Urothelium cell line (cell line): Measurements from ENCODE around the gene CDH6.
A peak's percentile ranks its signal among the peaks of the same experiment; 100 is the strongest.

Experiments
- DNase-seq: peaks from one replicate; pipeline ENCODE4 v3.0.0; 2011; ENCODE audit warnings: low spot score, mixed read lengths
- FAIRE-seq: peaks from 2 replicates; lab custom pipeline; 2011; peaks lifted over from hg19 to GRCh38; lab: Jason Lieb, UNC

CDH6 gene

DNA sequence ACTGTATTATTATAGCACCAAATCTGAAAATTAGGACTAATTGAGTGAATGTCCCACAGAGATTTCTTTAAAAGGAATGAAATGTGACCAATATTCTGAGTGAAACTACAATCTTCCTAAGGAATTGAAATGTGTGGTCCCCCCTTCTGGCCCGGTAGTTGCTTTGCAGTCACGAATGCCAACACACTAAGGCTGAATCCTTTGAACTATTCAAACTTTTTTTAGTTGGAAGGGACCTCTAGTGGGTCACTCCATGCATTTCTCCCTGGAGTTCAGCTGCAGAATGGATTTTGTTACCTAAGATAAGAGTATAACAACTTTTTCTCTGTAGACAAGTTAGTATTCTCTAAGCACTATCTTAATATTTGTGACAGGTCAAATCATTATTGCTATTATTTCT, 2.8 kb downstream of the CDH6 start:
- FAIRE-seq = no peak

DNA sequence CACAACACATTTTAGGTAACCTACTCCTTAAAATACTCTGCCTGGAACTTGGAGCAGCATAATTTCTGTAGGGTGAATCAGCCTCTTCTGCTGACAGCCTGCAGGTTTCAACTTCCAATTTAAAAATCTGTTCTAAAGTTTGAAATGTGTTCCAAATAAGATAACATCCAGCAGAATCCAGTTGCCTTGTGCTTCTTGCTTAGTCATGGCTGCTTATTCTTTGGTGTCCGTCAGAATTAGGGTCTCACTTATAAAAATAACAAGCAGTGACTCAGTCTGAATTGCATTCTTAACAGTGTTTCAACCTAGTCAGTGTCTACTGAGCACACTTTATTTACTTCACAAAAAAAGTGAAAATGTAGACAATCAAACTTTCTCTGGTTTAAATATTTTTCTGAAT, 3.7 kb downstream of the CDH6 start:
- no peak for DNase-seq

More for the DNA sequence above, 2.8 kb downstream of the CDH6 start:
- DNase-seq = peak; percentile 69

DNA sequence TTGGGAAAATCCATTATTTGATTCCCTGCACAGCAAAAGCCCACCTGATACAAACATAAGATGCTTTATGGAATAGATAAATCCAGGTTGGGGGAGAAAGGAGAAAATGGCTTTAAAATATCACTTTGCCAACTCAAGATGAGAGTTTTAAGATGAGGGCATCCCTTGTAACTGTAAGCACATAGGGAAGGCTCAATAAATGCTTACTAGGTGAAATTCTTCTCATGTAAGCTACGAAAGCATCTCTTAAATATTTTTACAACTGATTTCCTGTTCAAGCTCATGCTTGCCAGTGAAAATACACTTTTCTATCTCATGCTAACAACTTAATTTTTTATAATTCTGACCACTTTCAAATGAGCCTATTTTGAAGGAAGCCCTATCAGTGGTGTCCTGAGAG, 11.5 kb downstream of the CDH6 start:
- DNase-seq (no peak), FAIRE-seq (no peak)

More for the DNA sequence above, 3.7 kb downstream of the CDH6 start:
- no peak for FAIRE-seq

DNA sequence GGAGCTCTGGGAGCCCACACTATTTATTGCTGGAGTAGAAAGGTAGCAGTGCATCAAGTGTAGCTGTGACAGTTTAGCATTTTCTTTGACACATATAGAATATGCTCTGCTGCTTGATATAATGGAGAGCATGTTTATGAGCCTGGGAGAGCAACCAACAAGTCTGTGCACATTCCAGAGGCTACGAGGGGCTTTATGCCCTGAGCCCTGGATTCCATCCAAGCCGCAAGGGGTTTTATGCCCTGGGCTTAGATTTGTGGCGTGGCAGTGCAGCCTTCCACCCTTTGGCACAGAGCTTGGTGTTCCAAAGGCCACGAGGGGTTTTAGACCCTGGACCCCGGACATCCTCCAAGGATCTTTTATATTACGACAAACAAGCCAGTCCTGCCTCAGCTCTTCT, 14.6 kb downstream of the CDH6 start:
- FAIRE-seq (no peak), DNase-seq (no peak)

DNA sequence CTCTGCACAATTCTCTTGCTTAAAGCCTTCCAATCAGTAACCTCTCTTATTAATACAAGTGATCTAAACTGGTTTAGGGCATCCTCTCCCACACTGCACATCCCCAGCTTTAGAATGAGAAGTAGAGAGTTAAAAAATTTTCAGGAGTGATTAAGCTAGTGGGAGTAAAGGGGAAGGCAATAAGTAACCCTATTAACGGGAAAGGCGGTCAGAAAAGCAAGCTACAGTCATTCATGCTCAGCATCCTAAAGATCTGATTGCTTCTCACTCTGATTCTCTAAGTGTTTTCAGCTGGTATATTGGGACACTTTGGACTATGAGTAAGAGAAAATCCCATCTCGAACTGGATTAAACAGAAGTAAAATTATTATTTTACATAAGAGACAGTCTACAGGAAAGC, 15.8 kb downstream of the CDH6 start:
- no peak for DNase-seq
- FAIRE-seq = no peak

DNA sequence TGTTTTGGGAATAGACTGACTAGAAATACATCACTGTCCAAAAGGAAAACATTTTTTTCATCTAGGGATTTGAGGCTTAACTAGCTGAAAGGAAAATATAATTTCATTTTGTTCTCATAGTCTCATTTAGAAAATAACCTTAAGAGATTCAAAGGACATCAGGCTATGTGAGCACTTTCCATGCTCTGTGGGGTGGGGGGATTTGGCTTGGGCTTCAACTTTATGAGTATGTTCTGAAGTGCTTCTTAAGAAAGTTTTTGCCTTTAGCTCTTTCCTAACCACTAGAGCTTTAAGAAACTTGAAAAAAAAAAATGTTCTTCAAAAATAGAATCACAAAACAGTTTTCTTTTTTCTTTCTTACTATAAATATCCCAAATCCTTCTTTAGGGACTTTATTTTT, 17.6 kb downstream of the CDH6 start:
- no peak for DNase-seq
- FAIRE-seq = no peak

DNA sequence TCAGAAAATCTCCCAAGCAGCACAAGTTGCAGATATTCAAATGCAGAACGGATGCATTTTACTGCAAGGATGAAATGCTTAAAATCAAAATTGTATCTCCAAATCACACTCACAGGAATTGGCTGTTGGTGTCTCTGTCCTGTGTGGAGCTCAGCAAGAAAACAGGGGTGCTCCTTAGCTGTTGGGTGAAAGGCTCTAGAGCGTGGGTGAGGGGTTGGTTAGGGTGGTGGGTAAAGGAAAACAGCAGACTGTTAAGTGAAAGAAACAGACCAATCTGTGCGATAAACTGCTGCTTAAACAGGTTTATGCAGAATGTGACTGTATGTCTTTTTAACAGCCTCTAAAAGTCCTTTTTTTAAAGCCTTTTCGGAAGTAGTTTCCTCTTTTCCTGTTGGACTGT, 19.8 kb downstream of the CDH6 start:
- no peak for DNase-seq
- no peak for FAIRE-seq

DNA sequence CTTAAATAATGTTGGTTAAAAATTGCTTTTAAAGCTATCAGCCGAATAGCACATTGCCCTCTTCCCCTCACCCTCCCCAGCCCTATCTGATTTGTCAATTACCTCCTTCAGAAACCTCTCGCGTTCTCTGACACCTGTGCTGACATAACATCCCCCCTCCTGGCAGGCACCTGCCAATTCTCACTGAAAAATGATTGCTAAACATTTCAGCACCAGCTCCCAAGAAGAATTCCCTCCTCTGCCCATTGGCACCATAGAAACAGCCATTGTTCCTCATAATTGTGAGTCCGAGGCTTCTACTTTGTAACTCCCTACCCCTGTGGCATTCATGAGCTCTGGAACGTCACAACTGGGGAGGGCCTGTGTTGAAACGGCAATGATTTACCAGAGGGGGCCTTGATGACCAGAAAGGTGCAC, 20.2 kb downstream of the CDH6 start:
- no peak for FAIRE-seq

DNA sequence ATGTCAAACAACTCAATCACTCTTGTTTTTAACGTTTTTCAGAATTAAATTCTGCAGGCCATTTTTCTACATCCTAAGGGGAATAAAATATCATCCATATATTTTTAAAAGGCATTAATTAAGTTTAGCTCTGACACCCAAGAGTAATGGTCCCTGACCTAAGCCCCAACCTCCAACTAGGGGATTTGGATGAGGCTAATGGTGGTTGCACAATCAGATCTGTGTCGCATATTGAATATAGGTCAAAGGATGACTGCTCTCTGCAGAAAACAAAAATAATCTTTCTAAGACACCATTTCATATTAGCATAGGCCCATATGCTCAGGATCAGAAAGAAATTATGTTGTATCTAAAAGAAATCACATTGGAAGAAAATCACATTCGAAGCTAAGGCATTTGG, 20.7 kb downstream of the CDH6 start:
- no peak for DNase-seq
- FAIRE-seq = no peak

More for the DNA sequence above, 20.2 kb downstream of the CDH6 start:
- DNase-seq = no peak

DNA sequence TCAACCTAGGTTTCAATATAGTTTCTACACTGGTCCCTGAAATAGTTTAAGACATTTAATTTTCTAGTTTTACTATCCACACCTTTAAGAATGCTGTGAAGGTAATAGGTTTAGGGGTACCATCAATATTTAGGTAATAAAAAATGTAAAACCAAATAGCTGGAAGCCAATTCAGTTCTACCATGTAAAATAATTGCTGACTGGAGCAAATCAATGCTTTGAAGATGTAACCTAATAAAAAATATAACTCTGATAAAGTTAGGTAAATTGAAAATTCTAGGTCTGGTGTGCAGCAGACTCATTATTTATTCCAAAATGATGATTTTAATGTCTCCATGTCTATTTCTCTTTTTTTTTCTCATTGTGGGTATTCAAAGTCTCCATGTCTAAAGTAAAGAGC, 21.8 kb downstream of the CDH6 start:
- DNase-seq = no peak
- no peak for FAIRE-seq

DNA sequence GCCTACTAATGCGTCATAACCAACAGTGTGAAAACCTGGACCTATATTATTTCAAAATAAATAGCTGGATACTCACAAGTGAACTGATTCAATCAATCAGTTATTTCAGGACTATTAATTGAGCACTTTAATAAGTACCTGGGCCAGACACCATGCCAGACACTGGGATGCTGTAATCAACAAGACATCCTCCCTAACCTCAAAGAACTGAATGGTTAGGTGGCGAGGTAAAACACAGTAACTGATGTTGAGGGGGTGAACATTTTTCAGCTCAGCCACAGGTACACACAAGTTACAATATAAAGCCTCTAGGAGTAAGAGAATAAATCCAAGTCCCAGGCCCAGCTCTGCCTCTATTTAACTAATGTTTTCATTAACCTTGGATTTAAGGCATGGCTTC, 24.0 kb downstream of the CDH6 start:
- no peak for DNase-seq
- peak; percentile 35 for FAIRE-seq

DNA sequence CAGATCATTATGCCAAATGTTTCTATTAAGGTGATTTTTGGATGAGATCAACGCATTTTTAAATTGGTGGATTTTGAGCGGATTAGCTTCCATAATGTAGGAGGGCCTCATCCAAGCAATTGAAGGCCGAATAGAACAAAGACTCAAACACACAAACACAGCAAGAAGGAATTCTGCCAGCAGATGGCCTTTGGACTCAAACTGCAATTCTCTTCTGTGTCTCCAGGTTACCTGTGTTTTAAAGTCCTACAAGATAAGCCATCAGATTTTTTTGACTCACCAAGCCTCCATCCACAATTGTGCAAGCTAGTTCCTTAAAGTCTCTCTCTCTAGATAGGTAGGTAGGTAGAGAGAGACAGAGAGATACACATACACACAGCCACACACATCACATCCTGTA, 25.5 kb downstream of the CDH6 start:
- no peak for FAIRE-seq
- DNase-seq = no peak

DNA sequence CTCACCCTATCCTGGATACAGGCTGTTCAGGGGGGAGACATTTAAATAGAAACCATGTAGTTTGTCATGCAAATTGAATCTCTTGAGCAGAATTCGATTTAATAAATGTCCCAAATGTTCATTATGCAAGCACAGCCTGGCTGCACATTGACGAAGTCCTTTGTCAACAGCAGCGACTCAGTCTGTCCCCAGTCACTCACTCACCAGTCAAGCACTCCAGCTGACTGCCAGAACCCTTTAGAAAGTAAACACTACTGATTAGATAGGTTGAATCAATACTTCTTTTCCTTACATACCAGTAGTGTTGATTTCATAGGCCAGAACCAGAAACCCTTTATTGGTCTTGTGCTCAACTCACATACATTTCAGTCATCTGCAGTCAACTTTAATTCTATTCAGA, 27.5 kb downstream of the CDH6 start:
- DNase-seq (no peak), FAIRE-seq (no peak)

DNA sequence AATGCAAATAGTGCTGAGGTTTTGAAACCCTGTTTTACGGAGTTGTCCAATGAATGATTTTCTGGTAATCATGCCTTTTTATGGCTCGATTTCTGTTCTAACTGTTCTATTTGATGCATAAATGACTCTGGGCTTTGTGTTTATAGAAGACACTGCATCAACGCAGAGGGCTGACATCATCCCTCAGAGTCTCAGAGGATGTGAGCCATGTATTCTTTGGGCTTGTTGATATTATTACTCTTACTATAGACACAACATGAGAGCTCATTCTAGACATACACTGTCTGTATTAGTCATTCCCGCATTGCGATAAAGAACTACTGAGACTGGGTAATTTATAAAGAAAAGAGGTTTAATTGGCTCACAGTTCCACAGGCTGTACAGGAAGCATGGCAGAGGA, 31.6 kb downstream of the CDH6 start:
- DNase-seq (no peak), FAIRE-seq (no peak)

DNA sequence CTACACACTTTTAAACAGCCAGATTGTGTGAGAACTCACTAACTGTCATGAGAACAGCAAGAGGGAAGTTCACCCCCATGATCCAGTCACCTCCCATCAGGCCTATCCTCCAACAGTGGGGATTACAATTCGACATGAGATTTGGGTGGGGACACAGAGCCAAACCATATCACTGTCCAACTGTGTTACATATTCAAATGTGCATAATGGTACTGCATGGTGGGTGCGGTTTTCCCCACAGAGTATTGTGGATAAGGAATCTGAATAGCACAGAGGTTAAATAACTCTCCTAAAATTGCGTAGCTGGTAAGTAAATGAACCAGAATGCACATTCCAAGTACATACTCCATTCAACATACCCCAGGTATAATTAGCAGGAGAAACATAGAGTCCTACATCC, 32.1 kb downstream of the CDH6 start:
- DNase-seq (no peak), FAIRE-seq (no peak)

DNA sequence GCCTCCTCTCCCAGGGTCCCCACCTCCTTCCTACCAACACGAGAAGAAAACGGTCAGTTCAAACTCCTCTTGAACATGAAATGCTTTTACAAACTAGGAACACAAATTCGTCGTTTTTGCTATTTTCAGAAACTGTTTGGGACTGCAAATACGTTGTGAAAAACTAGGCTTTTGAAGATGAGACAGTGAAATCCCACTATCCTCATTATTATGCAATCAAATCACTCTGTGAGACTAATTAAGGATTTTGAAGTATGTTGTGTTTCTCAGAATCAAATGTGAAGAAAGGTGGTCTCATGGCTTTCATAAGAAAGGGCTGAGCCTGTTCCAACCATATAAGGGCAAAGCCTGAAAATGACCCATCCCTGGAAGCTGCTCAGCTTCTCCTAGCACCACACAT, 33.2 kb downstream of the CDH6 start:
- FAIRE-seq = no peak
- DNase-seq = no peak

DNA sequence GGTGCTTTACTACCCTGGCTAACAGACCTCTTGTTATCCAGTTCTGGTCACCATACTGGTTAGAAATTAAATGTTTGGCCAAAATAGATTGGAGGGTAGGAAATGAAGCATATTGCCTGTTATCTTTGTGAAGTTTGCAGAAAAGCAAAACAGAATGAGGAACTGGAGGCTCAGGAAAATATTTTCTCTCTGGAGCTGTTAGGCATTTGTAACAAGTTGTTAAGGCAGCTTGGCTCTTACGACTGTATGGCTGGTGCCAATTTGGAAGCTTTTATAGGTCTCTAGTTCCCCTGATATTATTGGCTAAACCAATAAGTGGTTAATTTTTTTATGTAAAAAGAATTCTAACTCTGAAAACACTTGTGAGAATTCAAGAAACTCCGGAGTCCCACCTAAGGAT, 35.8 kb downstream of the CDH6 start:
- no peak for DNase-seq
- no peak for FAIRE-seq

DNA sequence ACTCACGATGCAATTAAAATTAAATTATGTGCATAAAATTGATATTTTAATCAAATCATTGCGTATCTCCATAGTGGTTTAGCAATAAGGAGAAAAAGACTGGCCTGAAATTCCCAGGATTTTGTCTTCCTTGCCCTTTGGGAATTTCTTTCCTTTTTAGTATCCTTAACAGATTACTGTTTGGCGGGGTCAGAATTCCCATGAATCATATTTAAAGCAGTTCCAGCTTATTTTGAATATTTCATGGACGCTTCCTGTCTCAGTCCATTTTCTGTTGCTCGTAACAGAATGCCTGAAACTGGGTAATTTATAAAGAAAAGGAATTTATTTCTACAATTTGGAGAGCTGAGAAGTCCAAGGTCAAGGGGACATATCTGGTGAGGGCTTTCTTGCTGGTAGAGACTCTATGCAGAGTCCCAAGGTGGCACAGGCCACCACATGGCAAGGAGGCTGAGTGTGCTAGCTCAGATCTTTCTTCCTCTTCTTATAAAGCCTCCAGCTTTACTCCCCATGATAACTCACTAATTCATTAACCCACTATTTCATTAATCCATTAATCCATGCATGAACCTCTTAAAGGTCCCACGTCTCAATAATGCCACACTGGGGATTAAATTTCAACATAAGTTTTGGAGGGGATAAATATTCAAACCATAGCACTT, 37.8 kb downstream of the CDH6 start:
- DNase-seq (no peak), FAIRE-seq (no peak)

DNA sequence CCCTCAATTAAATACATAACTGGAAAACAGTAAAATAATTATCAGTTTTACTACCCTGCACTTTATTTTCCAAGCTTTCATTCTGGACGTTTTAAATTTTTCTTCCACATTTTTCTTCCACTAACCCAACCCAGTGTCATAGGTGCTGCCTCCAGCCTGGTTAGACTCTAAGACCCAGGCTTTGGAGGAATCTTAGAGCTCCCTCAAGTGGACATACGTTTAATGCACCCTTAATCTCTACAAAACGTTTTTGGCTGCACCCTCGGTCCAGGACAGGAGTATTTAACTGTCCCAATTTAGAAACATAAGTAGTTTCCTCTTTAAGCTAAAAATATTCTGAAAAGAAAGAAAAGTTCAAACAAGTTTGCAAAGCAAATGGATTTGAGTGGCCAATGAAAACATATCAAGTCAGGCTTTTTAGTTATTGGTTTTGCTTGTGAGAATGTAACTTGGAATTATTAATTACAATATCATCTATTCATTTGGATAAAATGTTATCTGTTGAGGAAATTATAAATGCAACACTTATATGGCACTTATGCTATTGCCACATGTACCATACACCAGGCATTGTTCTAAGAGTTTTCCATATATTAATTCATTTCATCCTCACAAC, 38.9 kb downstream of the CDH6 start:
- no peak for FAIRE-seq
- DNase-seq = peak; percentile 73

DNA sequence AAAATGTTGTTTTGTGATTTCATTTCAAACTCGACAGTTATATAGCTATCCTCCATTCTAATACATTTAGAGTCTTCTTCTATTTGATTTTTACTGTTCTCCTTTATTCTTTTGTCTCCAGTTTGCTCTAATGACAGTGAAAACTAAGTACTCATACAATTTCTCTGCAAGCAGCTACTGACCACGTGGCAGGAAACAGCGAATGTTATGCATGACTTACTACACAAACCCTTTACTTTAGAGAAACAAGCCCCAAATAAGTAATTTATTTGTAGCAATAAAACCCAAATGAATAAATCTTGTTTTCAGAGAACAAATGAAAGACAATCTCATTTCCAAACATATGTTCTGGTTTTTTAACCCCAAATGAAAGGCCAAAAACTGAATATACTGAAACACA, 41.9 kb downstream of the CDH6 start:
- DNase-seq (no peak), FAIRE-seq (no peak)

DNA sequence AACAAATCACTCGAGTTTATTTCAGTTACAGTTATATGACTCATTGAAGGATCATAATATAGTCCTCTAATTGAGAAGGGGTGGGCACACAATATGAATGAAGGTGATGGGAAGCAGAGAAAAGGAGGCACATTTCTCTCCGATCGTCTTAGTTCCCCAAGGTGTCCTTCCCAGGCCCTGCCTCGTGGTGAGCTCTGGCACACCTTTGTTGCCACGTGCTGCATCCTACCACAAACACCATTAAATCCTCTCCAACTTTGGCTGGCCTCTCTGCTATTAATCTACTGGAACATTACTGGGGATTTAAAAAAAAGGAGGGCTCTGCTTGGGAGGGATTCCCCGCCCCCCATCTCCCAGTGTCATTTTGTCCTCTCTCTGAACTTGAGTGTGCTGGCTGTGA, 42.9 kb downstream of the CDH6 start:
- FAIRE-seq (no peak), DNase-seq (no peak)

DNA sequence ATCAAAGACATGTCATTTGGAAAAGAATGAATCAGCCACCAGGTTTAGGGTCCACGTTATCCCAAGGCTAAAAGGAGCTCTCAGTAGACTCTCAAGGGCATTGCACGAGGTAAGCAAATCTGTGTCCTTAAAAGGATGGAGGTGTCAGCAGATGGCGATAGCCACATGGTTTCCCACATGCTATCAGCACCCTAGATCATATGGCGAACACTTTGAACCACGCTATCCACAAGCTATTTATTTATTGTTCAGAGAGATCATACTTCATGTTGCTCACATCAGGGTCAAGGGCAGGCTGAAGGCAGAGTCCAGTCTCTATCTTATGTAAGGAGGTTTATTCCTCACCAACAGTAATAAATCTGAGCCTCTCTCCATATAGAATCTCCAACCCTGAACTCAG, 43.7 kb downstream of the CDH6 start:
- FAIRE-seq = no peak

DNA sequence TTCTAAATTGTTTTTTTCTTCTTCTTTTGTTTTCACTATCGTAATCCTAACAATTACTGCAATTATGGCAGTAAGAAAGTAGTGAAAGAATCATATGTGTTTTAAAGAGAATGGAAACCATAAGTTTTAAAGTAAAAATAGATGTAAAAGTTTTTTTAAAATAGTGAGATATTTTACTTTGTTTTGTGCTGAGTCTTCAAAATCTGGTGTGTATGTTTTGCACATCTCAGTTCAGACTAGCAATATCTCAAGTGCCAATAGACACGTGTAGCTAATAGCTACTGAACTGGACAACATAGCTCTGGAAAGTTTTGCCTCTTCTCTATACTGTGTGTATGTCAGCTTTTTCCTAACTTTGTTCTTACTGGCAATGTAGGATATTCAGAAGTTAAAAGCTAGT, 45.0 kb downstream of the CDH6 start:
- no peak for FAIRE-seq
- no peak for DNase-seq

More for the DNA sequence above, 43.7 kb downstream of the CDH6 start:
- DNase-seq = peak; percentile 16
